Ishikawa (cell line): ENCODE measurements around the gene TREM2.

Source experiments
- CEBPB ChIP-seq: IDR thresholded peaks from 2 replicates; pipeline ENCODE4 v1.6.1; 2012
- CREB1 ChIP-seq: IDR thresholded peaks from 2 replicates; pipeline ENCODE4 v1.6.1; 2012; ENCODE audit warnings: low read depth
- EGR1 ChIP-seq: IDR thresholded peaks from 2 replicates; pipeline ENCODE4 v1.6.1; 2012
- EP300 ChIP-seq: IDR thresholded peaks from 2 replicates; pipeline ENCODE4 v1.6.1; 2012; ENCODE audit warnings: borderline replicate concordance
- FOXM1 ChIP-seq: IDR thresholded peaks from 2 replicates; pipeline ENCODE4 v1.6.1; 2012; ENCODE audit warnings: low read depth, borderline replicate concordance
- MAX ChIP-seq: IDR thresholded peaks from 2 replicates; pipeline ENCODE4 v1.6.1; 2012
- NFIC ChIP-seq: IDR thresholded peaks from 2 replicates; pipeline ENCODE4 v1.6.1; 2012
- RAD21 ChIP-seq: IDR thresholded peaks from 2 replicates; pipeline ENCODE4 v1.6.1; 2012; ENCODE audit warnings: low read depth
- REST ChIP-seq: IDR thresholded peaks from 2 replicates; pipeline ENCODE4 v1.6.1; 2012; ENCODE audit warnings: low read depth, mild to moderate bottlenecking
- TAF1 ChIP-seq: IDR thresholded peaks from 2 replicates; pipeline ENCODE4 v1.6.1; 2012; ENCODE audit warnings: low read depth, mild to moderate bottlenecking
- TCF12 ChIP-seq: IDR thresholded peaks from 2 replicates; pipeline ENCODE4 v1.6.1; 2012; ENCODE audit warnings: low read depth
- TEAD4 ChIP-seq: IDR thresholded peaks from 2 replicates; pipeline ENCODE4 v1.6.1; 2012
- USF1 ChIP-seq: IDR thresholded peaks from 2 replicates; pipeline ENCODE4 v1.6.1; 2012
- YY1 ChIP-seq: IDR thresholded peaks from 2 replicates; pipeline ENCODE4 v1.6.1; 2012; ENCODE audit warnings: low read depth
- ZBTB7A ChIP-seq: IDR thresholded peaks from 2 replicates; pipeline ENCODE4 v1.6.1; 2012; ENCODE audit warnings: low read depth

TREM2 gene

DNA sequence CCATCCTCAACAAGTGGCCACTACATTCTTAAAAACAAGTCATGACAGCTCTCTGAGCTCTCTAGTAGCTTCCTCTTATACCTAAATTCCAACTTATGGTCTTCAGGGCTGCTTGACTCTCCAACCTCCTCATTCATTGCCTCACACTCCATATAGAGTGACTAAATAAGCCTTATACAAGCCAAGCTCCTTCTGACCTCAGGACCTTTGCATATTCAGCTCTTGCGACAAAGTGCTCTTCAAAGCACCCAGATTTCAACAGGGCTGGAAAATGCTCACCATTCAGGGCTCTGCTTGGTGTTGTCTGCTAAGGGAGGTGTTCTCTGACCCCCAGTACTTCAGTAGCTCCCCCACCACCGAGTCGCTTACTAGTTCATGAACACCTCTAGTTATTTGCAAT is 34.3 kb upstream of the TREM2 start:
- TF ChIP-seq USF1 (no peak), CEBPB (no peak), NFIC (no peak), TAF1 (no peak), ZBTB7A (no peak), YY1 (no peak)

DNA sequence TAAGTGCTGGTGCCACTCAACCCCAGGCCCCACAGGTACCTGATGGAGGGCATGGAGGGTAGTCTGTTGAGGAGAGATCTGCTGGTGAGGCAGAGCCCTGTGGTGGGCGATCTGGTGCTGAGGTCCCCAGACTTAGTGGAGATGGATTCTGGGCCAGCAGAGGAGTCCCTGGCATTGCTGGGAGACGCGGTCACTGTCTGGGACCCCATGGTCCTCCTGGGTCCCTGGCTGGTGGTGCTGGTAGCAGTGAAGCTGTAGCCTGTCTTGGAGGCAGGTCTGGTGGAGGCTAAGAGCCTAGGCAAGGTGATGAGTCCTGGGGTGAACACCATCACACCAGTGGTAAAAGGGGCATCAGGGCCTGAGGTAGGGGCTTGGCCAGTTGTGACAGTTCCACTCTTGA is 31.5 kb upstream of the TREM2 start:
- TF ChIP-seq YY1 (no peak), NFIC (no peak)

DNA sequence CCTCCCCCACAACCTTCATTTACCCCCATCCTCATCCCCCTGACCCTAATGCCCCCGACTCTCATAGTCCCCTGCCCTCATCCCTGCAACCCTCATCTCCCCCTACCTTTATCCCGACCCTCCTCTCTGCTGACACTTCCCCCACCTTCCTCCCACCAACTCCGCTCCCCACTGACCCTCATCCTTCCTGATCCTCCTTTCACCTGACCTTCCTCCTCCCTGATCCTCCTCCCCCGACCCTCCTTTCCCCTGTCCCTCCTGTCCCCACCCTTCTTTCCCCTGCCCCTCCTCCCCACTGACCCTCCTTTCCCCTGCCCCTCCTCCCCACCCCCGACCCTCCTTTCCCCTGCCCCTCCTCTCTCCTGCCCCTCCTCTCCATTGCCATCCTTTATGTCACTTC is 31.0 kb upstream of the TREM2 start:
- TF ChIP-seq ZBTB7A (no peak), USF1 (no peak), CEBPB (no peak), REST (no peak), EP300 (no peak), YY1 (no peak), NFIC (no peak), TAF1 (no peak), TCF12 (no peak), FOXM1 (no peak), EGR1 (no peak), CREB1 (no peak), MAX (no peak), TEAD4 (no peak)

GRCh38 chr6:41193171-41193734 is 30.3 kb upstream of the TREM2 start:
- no peak for TF ChIP-seq RAD21
- no peak for TF ChIP-seq REST
- TF ChIP-seq MAX, result no peak
- no peak for TF ChIP-seq NFIC
- TF ChIP-seq YY1, result no peak
- TF ChIP-seq TEAD4, result no peak
- TF ChIP-seq EP300, result no peak
- no peak for TF ChIP-seq TCF12
- no peak for TF ChIP-seq CEBPB
- TF ChIP-seq TAF1, result no peak
- no peak for TF ChIP-seq CREB1
- TF ChIP-seq EGR1, result no peak
- TF ChIP-seq USF1, result no peak
- no peak for TF ChIP-seq ZBTB7A
- no peak for TF ChIP-seq FOXM1

DNA sequence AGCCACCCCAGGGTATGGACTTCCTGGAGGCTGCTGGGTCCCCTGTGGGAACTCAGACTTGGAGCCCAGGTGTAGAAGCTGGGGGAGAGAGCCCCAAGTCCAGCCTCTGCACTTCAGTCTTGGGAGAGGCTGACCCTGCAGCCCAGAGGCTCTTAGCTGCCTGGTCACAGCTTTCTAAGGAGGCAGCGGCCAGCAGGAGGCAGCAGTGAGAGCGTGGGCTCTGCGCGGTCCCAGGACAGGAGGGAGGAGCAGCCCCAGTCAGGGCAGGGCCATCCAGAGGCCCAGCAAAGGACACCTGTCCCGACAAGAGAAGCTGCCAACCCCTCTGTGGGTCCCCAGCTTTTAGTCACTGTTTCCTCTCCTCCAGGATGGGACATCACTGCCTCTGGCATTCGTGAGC is 28.7 kb upstream of the TREM2 start:
- no peak for TF ChIP-seq USF1
- no peak for TF ChIP-seq EP300
- TF ChIP-seq CREB1, result no peak
- TF ChIP-seq YY1, result no peak
- TF ChIP-seq RAD21, result peak; percentile 47; the same call in 1 of the 2 replicates
- TF ChIP-seq REST, result no peak
